Measurements from ENCODE around the gene NINJ1. TPM values are rescaled to one million over a fixed set of nuclear protein-coding genes. Genes with fewer than 3 reads are reported as not detected.

Gene NINJ1
- total and polyA plus RNA-seq, 2 of the 8 experiments (the other 6 are each of a cell fraction or from before 2014, with no cell fraction given): 28.2 to 65.6 TPM

- no peaks in the 10 kb centered on the region for H3K36me3 ChIP-seq (ENCODE audit: control insufficient read depth in 2 of 4, insufficient read depth in 4 of 4, low read length in 3 of 4)
- no peak overlapping the region for H3K27ac ChIP-seq (ENCODE audit: low read depth, low read length)
- TF ChIP-seq CBX5 (IDR thresholded peaks at IDR 0.05; ENCODE audit: low read depth, low read length) (no peak), CHD1 (IDR thresholded peaks at IDR 0.05; ENCODE audit: low read depth, low read length) (no peak), EP300 (IDR thresholded peaks at IDR 0.05; ENCODE audit: borderline replicate concordance in 1 of 2, low read depth in 2 of 2, low read length in 2 of 2) (no peak), SUZ12 (IDR thresholded peaks at IDR 0.05; ENCODE audit: low read length) (no peak), SAP30 (IDR thresholded peaks at IDR 0.05; ENCODE audit: insufficient read depth, insufficient replicate concordance, low read length) (no peak), NRF1 (IDR thresholded peaks at IDR 0.05; ENCODE audit: low read depth, low read length) (no peak)
- H3K79me2 ChIP-seq (ENCODE audit: control insufficient read depth in 1 of 2, insufficient read depth in 2 of 2, low read length in 2 of 2): no peaks in the 10 kb centered on the region
- no peak overlapping the region for H2BK120ac ChIP-seq (replicated peaks; ENCODE audit: low read depth, low read length)
- no peak overlapping the region for H2BK5ac ChIP-seq (ENCODE audit: low read depth, low read length)
- no peak overlapping the region for H3K4me3 ChIP-seq (ENCODE audit: extremely low read depth in 1 of 4, insufficient read depth in 2 of 4, low read depth in 3 of 4, low read length in 4 of 4)
- H2BK20ac ChIP-seq (ENCODE audit: low read length): no peak overlapping the region
- no peaks in the 10 kb centered on the region for H3K79me1 ChIP-seq (ENCODE audit: low read depth, low read length)
- no peak overlapping the region for H3K14ac ChIP-seq (ENCODE audit: insufficient read length)
- no peak overlapping the region for H4K91ac ChIP-seq (replicated peaks; ENCODE audit: insufficient read length, low read length)
- FAIRE-seq (no peak), DNase-seq (ENCODE audit: low read depth in 1 of 2, low spot score in 2 of 2) (no peak)
- CTCF ChIA-PET (ENCODE audit: partially characterized antibody): interaction anchor here (0.6 to 1.5 kb wide), 7 partner anchors 8 to 411 kb away, joined by 3 to 6 read pairs (median 4); no protein-coding TSS in a partner anchor
- peak overlapping the region; percentile 76; the same call in 1 of the 2 replicates for H4K8ac ChIP-seq (ENCODE audit: extremely low read depth, insufficient read depth, low read length)
- H2AFZ ChIP-seq (ENCODE audit: low read length): 0 out of 2 replicates have a peak overlapping the region, but pooled peaks have one; percentile 13
- no peak overlapping the region for H2BK15ac ChIP-seq (ENCODE audit: low read length)
- POLR2A ChIA-PET (ENCODE audit: partially characterized antibody): interaction anchor here (1.6 kb wide), 1 partner anchor 17 kb away, joined by 4 read pairs; no protein-coding TSS in a partner anchor
- H3K4me2 ChIP-seq (ENCODE audit: insufficient read depth in 1 of 2, low read depth in 2 of 2, low read length in 2 of 2): no peak overlapping the region
- peaks cover 0 to 2% (median 0%) of the 10 kb centered on the region in 4 experiments; a peak in 1 of 7 replicates for H3K4me1 ChIP-seq (replicated peaks in 1 of 4; ENCODE audit: control insufficient read depth in 3 of 4, insufficient read depth in 4 of 4, low read length in 3 of 4)
- H3K4ac ChIP-seq (replicated peaks; ENCODE audit: insufficient read length, low read depth, low read length): no peak overlapping the region
- no peak overlapping the region for H3K9ac ChIP-seq (replicated peaks in 1 of 4; ENCODE audit: extremely low read depth in 1 of 4, low read depth in 3 of 4, low read length in 3 of 4)
- no peak overlapping the region for H4K5ac ChIP-seq (ENCODE audit: insufficient read length, low read depth, low read length)
- no peak overlapping the region for H3K56ac ChIP-seq (replicated peaks; ENCODE audit: insufficient read length, low read depth, low read length)
- no peak overlapping the region for H3K23ac ChIP-seq (ENCODE audit: insufficient read length)
- H3K9me3 ChIP-seq (ENCODE audit: insufficient read depth in 2 of 2, low read depth in 1 of 2, low read length in 1 of 2): no peaks in the 10 kb centered on the region
- no peaks in the 10 kb centered on the region for H4K20me1 ChIP-seq (replicated peaks in 1 of 2; ENCODE audit: control insufficient read depth in 1 of 2, insufficient read depth in 2 of 2, low read length in 2 of 2)
- no peak overlapping the region for H2AK5ac ChIP-seq (ENCODE audit: low read depth, low read length)
- no peaks in the 10 kb centered on the region; a peak in 1 of 7 replicates for H3K27me3 ChIP-seq (replicated peaks in 1 of 4; ENCODE audit: control insufficient read depth in 3 of 4, extremely low read depth in 1 of 4, insufficient read depth in 3 of 4, low read length in 3 of 4)
- no peaks in the 10 kb centered on the region for H3K23me2 ChIP-seq (ENCODE audit: low read depth, low read length)
- H2BK12ac ChIP-seq (ENCODE audit: low read depth, low read length): no peak overlapping the region
- H3K18ac ChIP-seq (ENCODE audit: extremely low read depth, low read length): no peak overlapping the region
- 86% methylated on average over 20 of the region's 20 CpGs; no CpG with 5 or more reads in 1 of the 2 experiments for WGBS, 2 experiments (ENCODE audit: extremely low coverage in 1 of 2, insufficient coverage in 1 of 2, insufficient read length in 1 of 2, insufficient replicate concordance in 2 of 2, low coverage in 1 of 2, low lambda C conversion rate in 2 of 2, missing lambda C conversion rate in 1 of 2)
Measured at GRCh38 chr9:93172666-93173364, 38.8 kb upstream of the NINJ1 start.

All from H1 (cell line).